ENCODE results near the gene TAF1.
"Not testable (repeated sequence)": the region's sequence is repeated elsewhere in the genome, so short reads cannot be mapped to it uniquely, and the experiment has no call there.

The TAF1 gene

GRCh38 chrX:71365875-71366673, at the start of gene TAF1:
TAF1 (plus strand) TSS chrX:71366357; CDS start chrX:71366375, 18 bp downstream.
- peak; percentile 87 for DNase-seq

- DNase-seq: not testable (repeated sequence)
Measured at GRCh38 chrX:71316959-71317358, 49.2 kb upstream of the TAF1 start.

- no peak for DNase-seq
Measured at GRCh38 chrX:71320126-71320525, 46.0 kb upstream of the TAF1 start.

- no peak for DNase-seq
Measured at GRCh38 chrX:71321731-71322130, 44.4 kb upstream of the TAF1 start.

GRCh38 chrX:71324452-71324851, 41.7 kb upstream of the TAF1 start:
- DNase-seq: not testable (repeated sequence)

GRCh38 chrX:71326394-71326793, 39.8 kb upstream of the TAF1 start:
- DNase-seq: no peak

GRCh38 chrX:71349151-71349665, 16.9 kb upstream of the TAF1 start:
- not testable (repeated sequence) for DNase-seq

- not testable (repeated sequence) for DNase-seq
Measured at GRCh38 chrX:71349867-71350266, 16.3 kb upstream of the TAF1 start.

GRCh38 chrX:71352439-71352838, 13.7 kb upstream of the TAF1 start:
- not testable (repeated sequence) for DNase-seq

GRCh38 chrX:71364221-71364620, 1.9 kb upstream of the TAF1 start:
- no peak for DNase-seq

- DNase-seq: no peak
Measured at GRCh38 chrX:71365356-71365874, 742 bp upstream of the TAF1 start.

GRCh38 chrX:71366674-71367256, 608 bp downstream of the TAF1 start:
- DNase-seq: peak; percentile 7

- DNase-seq: no peak
Measured at GRCh38 chrX:71367396-71367795, 1.2 kb downstream of the TAF1 start.

- DNase-seq: no peak
Measured at GRCh38 chrX:71372388-71372787, 6.2 kb downstream of the TAF1 start.

GRCh38 chrX:71378732-71379131, 12.6 kb downstream of the TAF1 start:
- DNase-seq: no peak

GRCh38 chrX:71391725-71392124, 25.6 kb downstream of the TAF1 start:
- DNase-seq: not testable (repeated sequence)

GRCh38 chrX:71393919-71394318, 27.8 kb downstream of the TAF1 start:
- no peak for DNase-seq

- DNase-seq: no peak
Measured at GRCh38 chrX:71396576-71396975, 30.4 kb downstream of the TAF1 start.

- DNase-seq: no peak
Measured at GRCh38 chrX:71400710-71401109, 34.6 kb downstream of the TAF1 start.

GRCh38 chrX:71416260-71416659, 50.1 kb downstream of the TAF1 start:
- DNase-seq: not testable (repeated sequence)

GRCh38 chrX:71420686-71421085, 54.5 kb downstream of the TAF1 start:
- DNase-seq: no peak

GRCh38 chrX:71432733-71433132, 66.6 kb downstream of the TAF1 start:
- DNase-seq: no peak

GRCh38 chrX:71438750-71439149, 72.6 kb downstream of the TAF1 start:
- no peak for DNase-seq

- DNase-seq: no peak
Measured at GRCh38 chrX:71439420-71439819, 73.3 kb downstream of the TAF1 start.
